ENCODE data around the gene PKP1. TPM values are rescaled to one million over a fixed set of nuclear protein-coding genes. Genes with fewer than 3 reads are reported as not detected.
A peak's percentile ranks its signal among the peaks of the same experiment; 100 is the strongest.

The PKP1 gene
- total and polyA plus RNA-seq, 5 donors = 0.02 to 0.22 (median 0.03) TPM; not detected in 2

GRCh38 chr1:201269900-201270410, 13.4 kb upstream of the PKP1 start:
- H3K27ac ChIP-seq (ENCODE audit: low read length) = no peak overlapping the region
- no peak overlapping the region for H3K4me3 ChIP-seq (ENCODE audit: low read length)
- DNase-seq (no peak), ATAC-seq (no peak)
- H3K4me1 ChIP-seq (ENCODE audit: control insufficient read depth, insufficient read depth, low read length) = no peaks in the 10 kb centered on the region
- H3K27me3 ChIP-seq (ENCODE audit: control insufficient read depth, insufficient read depth) = no peaks in the 10 kb centered on the region
- 87% methylated on average over 6 of the region's 6 CpGs for WGBS
- no peaks in the 10 kb centered on the region for H3K9me3 ChIP-seq (ENCODE audit: control insufficient read depth, low read length)
- intact Hi-C loops (cut with DNase I) = no loop called here

- Histone ChIP-seq H3K4me1 (ENCODE audit: control insufficient read depth, insufficient read depth, low read length) (no peaks in the 10 kb centered on the region), H3K27ac (ENCODE audit: low read length) (no peak overlapping the region), H3K4me3 (ENCODE audit: low read length) (no peak overlapping the region), H3K27me3 (ENCODE audit: control insufficient read depth, insufficient read depth) (no peaks in the 10 kb centered on the region), H3K9me3 (ENCODE audit: control insufficient read depth, low read length) (no peaks in the 10 kb centered on the region)
- DNase-seq = no peak
- WGBS = 83% methylated on average over 6 of the region's 6 CpGs
- intact Hi-C loops (cut with DNase I) = no loop called here
- no peak for ATAC-seq
These were observed 12.5 kb upstream of the PKP1 start for GRCh38 chr1:201270616-201271390.

- intact Hi-C loops (cut with DNase I) = no loop called here
- Histone ChIP-seq H3K27ac (ENCODE audit: low read length) (no peak overlapping the region), H3K4me3 (ENCODE audit: low read length) (no peak overlapping the region), H3K27me3 (ENCODE audit: control insufficient read depth, insufficient read depth) (no peaks in the 10 kb centered on the region), H3K9me3 (ENCODE audit: control insufficient read depth, low read length) (no peaks in the 10 kb centered on the region), H3K4me1 (ENCODE audit: control insufficient read depth, insufficient read depth, low read length) (no peaks in the 10 kb centered on the region)
- DNase-seq = no peak
- no peak for ATAC-seq
- 78% methylated on average over 10 of the region's 10 CpGs for whole genome bisulfite sequencing
These were observed 10.5 kb upstream of the PKP1 start for GRCh38 chr1:201272799-201273198.

GRCh38 chr1:201274616-201275252, 8.6 kb upstream of the PKP1 start:
- ATAC-seq = no peak
- DNase-seq = no peak
- peak overlapping the region; percentile 9 for H3K27ac ChIP-seq (ENCODE audit: low read length)
- 89% methylated on average over 12 of the region's 12 CpGs for WGBS
- H3K4me3 ChIP-seq (ENCODE audit: low read length) = no peak overlapping the region
- no peaks in the 10 kb centered on the region for H3K9me3 ChIP-seq (ENCODE audit: control insufficient read depth, low read length)
- intact Hi-C loops (cut with DNase I) = no loop called here
- no peaks in the 10 kb centered on the region for H3K4me1 ChIP-seq (ENCODE audit: control insufficient read depth, insufficient read depth, low read length)
- no peaks in the 10 kb centered on the region for H3K27me3 ChIP-seq (ENCODE audit: control insufficient read depth, insufficient read depth)

GRCh38 chr1:201275253-201275666, 8.0 kb upstream of the PKP1 start:
- WGBS = 61% methylated on average over 15 of the region's 15 CpGs
- H3K27ac ChIP-seq (ENCODE audit: low read length) = peak overlapping the region; percentile 9
- H3K4me1 ChIP-seq (ENCODE audit: control insufficient read depth, insufficient read depth, low read length) = no peaks in the 10 kb centered on the region
- H3K4me3 ChIP-seq (ENCODE audit: low read length) = no peak overlapping the region
- intact Hi-C loops (cut with DNase I) = no loop called here
- no peaks in the 10 kb centered on the region for H3K9me3 ChIP-seq (ENCODE audit: control insufficient read depth, low read length)
- DNase-seq (peak; percentile 75 to 86 (median 81)), ATAC-seq (peak; percentile 77 to 95)
- H3K27me3 ChIP-seq (ENCODE audit: control insufficient read depth, insufficient read depth) = no peaks in the 10 kb centered on the region

GRCh38 chr1:201276891-201277290, 6.4 kb upstream of the PKP1 start:
- WGBS = 81% methylated on average over 6 of the region's 6 CpGs
- H3K9me3 ChIP-seq (ENCODE audit: control insufficient read depth, low read length) = no peaks in the 10 kb centered on the region
- no peak overlapping the region for H3K27ac ChIP-seq (ENCODE audit: low read length)
- no peaks in the 10 kb centered on the region for H3K4me1 ChIP-seq (ENCODE audit: control insufficient read depth, insufficient read depth, low read length)
- intact Hi-C loops (cut with DNase I) = no loop called here
- ATAC-seq (no peak), DNase-seq (no peak)
- H3K4me3 ChIP-seq (ENCODE audit: low read length) = no peak overlapping the region
- H3K27me3 ChIP-seq (ENCODE audit: control insufficient read depth, insufficient read depth) = no peaks in the 10 kb centered on the region

GRCh38 chr1:201277441-201277840, 5.9 kb upstream of the PKP1 start:
- intact Hi-C loops (cut with DNase I) = no loop called here

GRCh38 chr1:201279313-201279712, 4.0 kb upstream of the PKP1 start:
- H3K27me3 ChIP-seq (ENCODE audit: control insufficient read depth, insufficient read depth) = no peaks in the 10 kb centered on the region
- no peaks in the 10 kb centered on the region for H3K4me1 ChIP-seq (ENCODE audit: control insufficient read depth, insufficient read depth, low read length)
- WGBS = 54% methylated on average over 8 of the region's 8 CpGs
- no peak overlapping the region for H3K27ac ChIP-seq (ENCODE audit: low read length)
- no peak overlapping the region for H3K4me3 ChIP-seq (ENCODE audit: low read length)
- no peak for ATAC-seq
- intact Hi-C loops (cut with DNase I) = no loop called here
- no peaks in the 10 kb centered on the region for H3K9me3 ChIP-seq (ENCODE audit: control insufficient read depth, low read length)
- DNase-seq = peak; percentile 50 to 77 (median 76)

More at GRCh38 chr1:201277441-201277840, 5.9 kb upstream of the PKP1 start:
- Histone ChIP-seq H3K4me3 (ENCODE audit: low read length) (no peak overlapping the region), H3K27ac (ENCODE audit: low read length) (no peak overlapping the region), H3K9me3 (ENCODE audit: control insufficient read depth, low read length) (no peaks in the 10 kb centered on the region), H3K27me3 (ENCODE audit: control insufficient read depth, insufficient read depth) (no peaks in the 10 kb centered on the region), H3K4me1 (ENCODE audit: control insufficient read depth, insufficient read depth, low read length) (no peaks in the 10 kb centered on the region)
- DNase-seq = no peak
- 69% methylated on average over 4 of the region's 4 CpGs for whole genome bisulfite sequencing
- no peak for ATAC-seq

GRCh38 chr1:201280884-201281283, 2.4 kb upstream of the PKP1 start:
- Histone ChIP-seq H3K4me1 (ENCODE audit: control insufficient read depth, insufficient read depth, low read length) (no peaks in the 10 kb centered on the region), H3K4me3 (ENCODE audit: low read length) (no peak overlapping the region), H3K27me3 (ENCODE audit: control insufficient read depth, insufficient read depth) (no peaks in the 10 kb centered on the region), H3K27ac (ENCODE audit: low read length) (no peak overlapping the region), H3K9me3 (ENCODE audit: control insufficient read depth, low read length) (no peaks in the 10 kb centered on the region)
- ATAC-seq = no peak
- WGBS = 75% methylated on average over 5 of the region's 5 CpGs
- intact Hi-C loops (cut with DNase I) = no loop called here
- DNase-seq = no peak

- Histone ChIP-seq H3K4me3 (ENCODE audit: low read length) (no peak overlapping the region), H3K27ac (ENCODE audit: low read length) (no peak overlapping the region), H3K9me3 (ENCODE audit: control insufficient read depth, low read length) (no peaks in the 10 kb centered on the region), H3K4me1 (ENCODE audit: control insufficient read depth, insufficient read depth, low read length) (no peaks in the 10 kb centered on the region), H3K27me3 (ENCODE audit: control insufficient read depth, insufficient read depth) (no peaks in the 10 kb centered on the region)
- ATAC-seq (no peak), DNase-seq (no peak)
- intact Hi-C loops (cut with DNase I) = no loop called here
- 79% methylated on average over 3 of the region's 3 CpGs for WGBS
These were observed 1.7 kb upstream of the PKP1 start for GRCh38 chr1:201281573-201281972.

GRCh38 chr1:201282216-201282615, 1.1 kb upstream of the PKP1 start:
- H3K27ac ChIP-seq (ENCODE audit: low read length) = no peak overlapping the region
- H3K4me3 ChIP-seq (ENCODE audit: low read length) = no peak overlapping the region
- intact Hi-C loops (cut with DNase I) = no loop called here
- 85% methylated on average over 6 of the region's 6 CpGs for WGBS
- H3K4me1 ChIP-seq (ENCODE audit: control insufficient read depth, insufficient read depth, low read length) = no peaks in the 10 kb centered on the region
- no peaks in the 10 kb centered on the region for H3K9me3 ChIP-seq (ENCODE audit: control insufficient read depth, low read length)
- ATAC-seq = no peak
- no peaks in the 10 kb centered on the region for H3K27me3 ChIP-seq (ENCODE audit: control insufficient read depth, insufficient read depth)
- no peak for DNase-seq

Measured in right cardiac atrium (tissue), 5 donors.